Caco-2 (cell line): Measurements from ENCODE around the gene PDZD2. TPM values are rescaled to one million over a fixed set of nuclear protein-coding genes. Genes with fewer than 3 reads are reported as not detected.

Experiments
- BruUV-seq: library from RNA; stranded (reverse); fragments of 400-500 nt; replicated peaks from 2 replicates; lab custom pipeline; 2021; lab: Mats Ljungman, UMichigan
- CTCF ChIA-PET: fragments of 300-600 bp; sonication (Branson Sonifier 250); formaldehyde crosslinking; loops from one replicate; lab custom pipeline; 2022; ENCODE audit warnings: antibody characterized with exemption; lab: Charles Lee
- POLR2A ChIA-PET: fragments of 300-600 bp; sonication (Branson Sonifier 250); formaldehyde crosslinking; loops from one replicate; lab custom pipeline; 2022; ENCODE audit warnings: antibody characterized with exemption; lab: Charles Lee
- DNase-seq, 2 experiments: peaks; one replicate each; pipeline versions ENCODE4 v3.0.0 to v3.0.0-alpha.2; 2020 to 2022
- H3K27me3 ChIP-seq: replicated peaks from 2 replicates; pipeline ENCODE4 v1.6.0; 2011; ENCODE audit warnings: low read length; ENCODE audit not compliant: control insufficient read depth, insufficient read depth
- H3K36me3 ChIP-seq: 2 replicates; pipeline ENCODE4 v1.5.1; 2011; ENCODE audit warnings: low read length; ENCODE audit not compliant: control insufficient read depth, insufficient read depth
- H3K4me1 ChIP-seq: fragments of 250-450 bp; sonication (Bioruptor Pico); 2 replicates; pipeline ENCODE4 v1.5.1; 2020; ENCODE audit warnings: mild to moderate bottlenecking
- H3K4me3 ChIP-seq: 2 replicates; pipeline ENCODE4 v1.5.1; 2011; ENCODE audit warnings: low read depth, mild to moderate bottlenecking, control low read depth, low read length
- H3K9me3 ChIP-seq: fragments of 250-450 bp; sonication (Bioruptor Pico); 2 replicates; pipeline ENCODE4 v1.5.1; 2020; ENCODE audit warnings: mild to moderate bottlenecking, moderate library complexity
- H3K27ac Mint-ChIP-seq: one replicate; pipeline ENCODE4 v1.8.0; 2022; ENCODE audit warnings: mixed read lengths; ENCODE audit not compliant: unreplicated experiment
- H3K27me3 Mint-ChIP-seq: one replicate; pipeline ENCODE4 v1.8.0; 2022; ENCODE audit warnings: mixed read lengths; ENCODE audit not compliant: insufficient read depth, unreplicated experiment
- H3K36me3 Mint-ChIP-seq: one replicate; pipeline ENCODE4 v1.8.0; 2022; ENCODE audit warnings: mild to moderate bottlenecking, mixed read lengths; ENCODE audit not compliant: insufficient read depth, unreplicated experiment
- H3K4me1 Mint-ChIP-seq: one replicate; pipeline ENCODE4 v1.8.0; 2022; ENCODE audit warnings: low read depth, mixed read lengths; ENCODE audit not compliant: unreplicated experiment
- H3K4me3 Mint-ChIP-seq: one replicate; pipeline ENCODE4 v1.8.0; 2022; ENCODE audit warnings: mild to moderate bottlenecking, moderate library complexity, mixed read lengths; ENCODE audit not compliant: unreplicated experiment
- H3K9me3 Mint-ChIP-seq: one replicate; pipeline ENCODE4 v1.8.0; 2022; ENCODE audit warnings: mixed read lengths; ENCODE audit not compliant: unreplicated experiment
- CTCF ChIP-seq, 2 experiments: fragments of 200-600 bp in 1 of 2; IDR thresholded peaks; 1 replicate in 1 of 2; 2 replicates in 1 of 2; pipeline versions ENCODE4 v1.5.1 to v1.8.0; 2011 to 2022; ENCODE audit warnings: antibody characterized with exemption in 1 of 2, control low read depth in 1 of 2, inconsistent platforms in 1 of 2, low read depth in 1 of 2, low read length in 1 of 2, mild to moderate bottlenecking in 1 of 2, moderate library complexity in 1 of 2; ENCODE audit not compliant: insufficient read depth in 1 of 2, severe bottlenecking in 1 of 2, unreplicated experiment in 1 of 2
- intact Hi-C: fragments of 100-400 bp; cut with micrococcal nuclease; formaldehyde crosslinking; loops from one replicate; pipeline ENCODE4 v1.10.0; 2022; ENCODE audit not compliant: unreplicated experiment
- total RNA-seq: library from RNA; stranded (reverse); gene quantifications from 2 replicates; pipeline ENCODE4 v1.2.3, GENCODE V29; 2022

PDZD2 gene
- total RNA-seq, 1 experiment from 2014 or later: 0.16 TPM

- POLR2A ChIA-PET: no interaction called here
- no peak overlapping the region for H3K4me3 ChIP-seq
- no peaks in the 10 kb centered on the region for H3K9me3 ChIP-seq
- no peak for DNase-seq
- H3K4me1 ChIP-seq: no peaks in the 10 kb centered on the region
- intact Hi-C loops: no loop called here
- H3K36me3 Mint-ChIP-seq: peaks cover 16% of the 10 kb centered on the region
- H3K9me3 Mint-ChIP-seq: no peaks in the 10 kb centered on the region
- H3K4me1 Mint-ChIP-seq: peaks cover 13% of the 10 kb centered on the region
- no peaks in the 10 kb centered on the region for H3K27me3 ChIP-seq
- BruUV-seq: no TSS peak
- TF ChIP-seq CTCF (IDR thresholded peaks at IDR 0.05; ENCODE audit: insufficient read depth in 1 of 2, low read depth in 1 of 2, low read length in 1 of 2, severe bottlenecking in 1 of 2, unreplicated experiment in 1 of 2): no peak
- H3K36me3 ChIP-seq: no peaks in the 10 kb centered on the region; the same call in 1 of the 2 replicates
- H3K4me3 Mint-ChIP-seq: no peak overlapping the region
- H3K27ac Mint-ChIP-seq: no peak overlapping the region
- CTCF ChIA-PET: no interaction called here
- no peaks in the 10 kb centered on the region for H3K27me3 Mint-ChIP-seq
Measured at GRCh38 chr5:32155211-32155610, 516.3 kb downstream of the PDZD2 start.

- no peak for TF ChIP-seq CTCF (IDR thresholded peaks at IDR 0.05; ENCODE audit: insufficient read depth in 1 of 2, low read depth in 1 of 2, low read length in 1 of 2, severe bottlenecking in 1 of 2, unreplicated experiment in 1 of 2)
- no peaks in the 10 kb centered on the region for H3K9me3 Mint-ChIP-seq
- no peak overlapping the region for H3K27ac Mint-ChIP-seq
- peaks cover 27% of the 10 kb centered on the region for H3K36me3 Mint-ChIP-seq
- Histone ChIP-seq H3K27me3 (no peaks in the 10 kb centered on the region), H3K36me3 (no peaks in the 10 kb centered on the region; the same call in none of the 2 replicates), H3K4me3 (no peak overlapping the region), H3K4me1 (no peaks in the 10 kb centered on the region), H3K9me3 (no peaks in the 10 kb centered on the region)
- ChIA-PET POLR2A (interaction anchor here (1.4 kb wide), 1 partner anchor 17 kb away, joined by 3 read pairs; the partner anchor contains the start of gene GOLPH3), CTCF (no interaction called here)
- DNase-seq: no peak
- intact Hi-C loops: no loop called here
- BruUV-seq: no TSS peak
- no peak overlapping the region for H3K4me3 Mint-ChIP-seq
- H3K4me1 Mint-ChIP-seq: peaks cover 11% of the 10 kb centered on the region
- H3K27me3 Mint-ChIP-seq: no peaks in the 10 kb centered on the region
Measured at GRCh38 chr5:32156635-32157034, 517.7 kb downstream of the PDZD2 start.

GRCh38 chr5:32157078-32157477 lies 518.1 kb downstream of the PDZD2 start:
- no peaks in the 10 kb centered on the region for H3K27me3 Mint-ChIP-seq
- Histone ChIP-seq H3K4me3 (no peak overlapping the region), H3K4me1 (no peaks in the 10 kb centered on the region), H3K27me3 (no peaks in the 10 kb centered on the region), H3K36me3 (no peaks in the 10 kb centered on the region; the same call in none of the 2 replicates), H3K9me3 (no peaks in the 10 kb centered on the region)
- no TSS peak for BruUV-seq
- no peak overlapping the region for H3K27ac Mint-ChIP-seq
- no peak for DNase-seq
- intact Hi-C loops: no loop called here
- no peak for TF ChIP-seq CTCF (IDR thresholded peaks at IDR 0.05; ENCODE audit: insufficient read depth in 1 of 2, low read depth in 1 of 2, low read length in 1 of 2, severe bottlenecking in 1 of 2, unreplicated experiment in 1 of 2)
- H3K36me3 Mint-ChIP-seq: peaks cover 24% of the 10 kb centered on the region
- ChIA-PET POLR2A (interaction anchor here (1.4 kb wide), 1 partner anchor 17 kb away, joined by 3 read pairs; the partner anchor contains the start of gene GOLPH3), CTCF (no interaction called here)
- H3K9me3 Mint-ChIP-seq: no peaks in the 10 kb centered on the region
- H3K4me1 Mint-ChIP-seq: peaks cover 6% of the 10 kb centered on the region
- no peak overlapping the region for H3K4me3 Mint-ChIP-seq
